Neural cell (in vitro differentiated cells): ENCODE results near the gene PLCH1. TPM values are rescaled to one million over a fixed set of nuclear protein-coding genes. Genes with fewer than 3 reads are reported as not detected.

ENCODE experiments used
- H2AFZ ChIP-seq: fragments of 200-600, 300-800 bp; sonication (generic), shearing (Covaris generic); 2 replicates; pipeline ENCODE4 v1.6.0; 2014; ENCODE audit warnings: low read depth, mild to moderate bottlenecking, antibody characterized with exemption, low read length, moderate library complexity
- H3F3A ChIP-seq: fragments of 200-600 bp; shearing (Covaris generic); 2 replicates; pipeline ENCODE4 v1.6.1; 2016; ENCODE audit warnings: mild to moderate bottlenecking, moderate library complexity, mixed read lengths, antibody characterized with exemption, low read length; ENCODE audit not compliant: insufficient read depth, poor library complexity, severe bottlenecking
- H3K27ac ChIP-seq: fragments of 200-600, 300-800 bp; sonication (generic), shearing (Covaris generic); 2 replicates; pipeline ENCODE4 v1.5.1; 2014; ENCODE audit warnings: mild to moderate bottlenecking, low read length, moderate library complexity
- H3K27me3 ChIP-seq: fragments of 300-800, 200-600 bp; sonication (generic), shearing (Covaris generic); 2 replicates; pipeline ENCODE4 v1.6.0; 2014; ENCODE audit warnings: mild to moderate bottlenecking, low read depth, low read length, moderate library complexity; ENCODE audit not compliant: insufficient read depth
- H3K36me3 ChIP-seq: fragments of 300-800, 200-600 bp; sonication (generic), shearing (Covaris generic); 2 replicates; pipeline ENCODE4 v1.5.1; 2014; ENCODE audit warnings: mild to moderate bottlenecking, antibody characterized with exemption, low read length, moderate library complexity; ENCODE audit not compliant: insufficient read depth
- H3K4me2 ChIP-seq: fragments of 300-800, 200-600 bp; sonication (generic), shearing (Covaris generic); 2 replicates; pipeline ENCODE4 v1.6.0; 2014; ENCODE audit warnings: mild to moderate bottlenecking, low read length
- H3K4me3 ChIP-seq: fragments of 300-800, 200-600 bp; sonication (generic), shearing (Covaris generic); 2 replicates; pipeline ENCODE4 v1.5.1; 2014; ENCODE audit warnings: mild to moderate bottlenecking, low read length, moderate library complexity
- H3K79me2 ChIP-seq: fragments of 200-600 bp; shearing (Covaris generic); replicated peaks from 2 replicates; pipeline ENCODE4 v1.6.0; 2014; ENCODE audit warnings: mild to moderate bottlenecking, low read length, moderate library complexity; ENCODE audit not compliant: insufficient read depth
- H3K9ac ChIP-seq: fragments of 300-800, 200-600 bp; sonication (generic), shearing (Covaris generic); 2 replicates; pipeline ENCODE4 v1.6.1; 2016; ENCODE audit warnings: mild to moderate bottlenecking, low read length, mixed read lengths
- H3K9me2 ChIP-seq: fragments of 200-600 bp; shearing (Covaris generic); 2 replicates; pipeline ENCODE4 v1.6.1; 2016; ENCODE audit warnings: mild to moderate bottlenecking, low read length, mixed read lengths; ENCODE audit not compliant: insufficient read depth
- H3K9me3 ChIP-seq: fragments of 200-600, 300-800 bp; sonication (generic), shearing (Covaris generic); 2 replicates; pipeline ENCODE4 v1.6.1; 2016; ENCODE audit warnings: mild to moderate bottlenecking, mixed run types, low read length, moderate library complexity, mixed read lengths
- H4K20me1 ChIP-seq: fragments of 200-600 bp; shearing (Covaris generic); 2 replicates; pipeline ENCODE4 v1.6.1; 2016; ENCODE audit warnings: mild to moderate bottlenecking, mixed run types; ENCODE audit not compliant: insufficient read depth
- EP300 ChIP-seq: fragments of 450-650 bp; conservative IDR thresholded peaks from 2 replicates; pipeline ENCODE4 v1.6.1; 2014; ENCODE audit warnings: antibody characterized with exemption, mild to moderate bottlenecking, moderate library complexity; ENCODE audit not compliant: poor library complexity, severe bottlenecking
- EZH2 ChIP-seq: fragments of 200-600, 300-800 bp; shearing (Covaris generic), sonication (generic); IDR thresholded peaks from 2 replicates; pipeline ENCODE4 v1.6.1; 2014; ENCODE audit warnings: antibody characterized with exemption, low read length, borderline replicate concordance, mild to moderate bottlenecking; ENCODE audit not compliant: insufficient read depth, poor library complexity, severe bottlenecking
- MXI1 ChIP-seq: fragments of 450-650 bp; conservative IDR thresholded peaks from 2 replicates; pipeline ENCODE4 v1.6.1; 2014; ENCODE audit warnings: antibody characterized with exemption, mild to moderate bottlenecking; ENCODE audit not compliant: poor library complexity, severe bottlenecking
- POLR2AphosphoS5 ChIP-seq: IDR thresholded peaks from 2 replicates; pipeline ENCODE4 v1.6.1; 2012
- RAD21 ChIP-seq: fragments of 450-650 bp; conservative IDR thresholded peaks from 2 replicates; pipeline ENCODE4 v1.6.1; 2014; ENCODE audit warnings: antibody characterized with exemption, mild to moderate bottlenecking, moderate library complexity
- REST ChIP-seq: IDR thresholded peaks from 2 replicates; pipeline ENCODE4 v1.6.1; 2012; ENCODE audit warnings: borderline replicate concordance
- SMC3 ChIP-seq: fragments of 450-650 bp; conservative IDR thresholded peaks from 2 replicates; pipeline ENCODE4 v1.6.1; 2014; ENCODE audit warnings: antibody characterized with exemption, mild to moderate bottlenecking, moderate library complexity; ENCODE audit not compliant: poor library complexity
- TAF1 ChIP-seq: IDR thresholded peaks from 2 replicates; pipeline ENCODE4 v1.6.1; 2012; ENCODE audit warnings: low read depth
- polyA plus RNA-seq: library from polyadenylated mRNA; depleted of rRNA; stranded (reverse); fragments of >200 nt; gene quantifications from 2 replicates; pipeline ENCODE4 v1.2.3, GENCODE V29; 2014
- TF ChIP-seq, protein P1 (sequence below): fragments of 450-650 bp; IDR thresholded peaks from 2 replicates; pipeline ENCODE4 v1.5.1; 2014; ENCODE audit warnings: antibody characterized with exemption, mild to moderate bottlenecking, moderate library complexity; ENCODE audit not compliant: poor library complexity, severe bottlenecking

The PLCH1 gene
- polyA plus RNA-seq, 1 donor from 2014 or later, result 13.5 TPM

DNA sequence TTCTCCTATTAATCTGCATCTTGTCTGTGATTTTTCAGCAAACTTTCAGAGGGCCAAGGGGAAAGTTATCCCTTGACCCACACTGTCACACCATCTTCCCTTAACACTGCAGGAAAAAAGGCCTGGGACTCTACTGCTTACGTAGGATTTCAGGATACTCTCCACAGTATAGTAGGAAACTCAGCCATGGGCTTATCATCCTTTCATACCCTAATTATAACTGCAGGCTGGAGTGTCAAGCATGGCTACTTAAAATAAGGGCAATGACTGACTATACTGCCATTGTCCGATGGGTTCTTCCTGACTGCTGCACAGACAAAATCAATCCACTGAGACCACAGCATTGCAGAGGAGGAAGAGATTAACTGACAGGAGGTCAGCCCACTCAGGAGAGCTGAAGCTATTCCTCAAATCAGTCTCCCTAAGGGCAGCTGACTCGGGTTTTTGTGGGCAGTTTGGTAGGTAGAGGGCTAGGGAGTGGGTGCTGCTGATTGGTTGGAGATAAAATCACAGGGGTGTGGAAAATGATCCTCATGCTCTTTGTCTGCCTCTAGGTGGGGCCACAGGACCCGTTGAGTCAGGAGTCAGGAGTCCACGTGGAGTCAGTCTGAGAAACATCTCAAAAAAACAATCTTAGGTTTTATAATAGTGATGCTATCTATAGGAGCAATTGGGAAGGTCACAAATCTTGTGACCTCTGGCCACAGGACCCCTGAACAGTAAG is 333.2 kb downstream of the PLCH1 start:
- H3K27ac ChIP-seq, result no peak overlapping the region
- H3K9me2 ChIP-seq, result no peaks in the 10 kb centered on the region
- H3K4me3 ChIP-seq, result no peak overlapping the region
- no peak for TF ChIP-seq POLR2AphosphoS5
- TF ChIP-seq EP300, result no peak
- TF ChIP-seq, protein P1, sequence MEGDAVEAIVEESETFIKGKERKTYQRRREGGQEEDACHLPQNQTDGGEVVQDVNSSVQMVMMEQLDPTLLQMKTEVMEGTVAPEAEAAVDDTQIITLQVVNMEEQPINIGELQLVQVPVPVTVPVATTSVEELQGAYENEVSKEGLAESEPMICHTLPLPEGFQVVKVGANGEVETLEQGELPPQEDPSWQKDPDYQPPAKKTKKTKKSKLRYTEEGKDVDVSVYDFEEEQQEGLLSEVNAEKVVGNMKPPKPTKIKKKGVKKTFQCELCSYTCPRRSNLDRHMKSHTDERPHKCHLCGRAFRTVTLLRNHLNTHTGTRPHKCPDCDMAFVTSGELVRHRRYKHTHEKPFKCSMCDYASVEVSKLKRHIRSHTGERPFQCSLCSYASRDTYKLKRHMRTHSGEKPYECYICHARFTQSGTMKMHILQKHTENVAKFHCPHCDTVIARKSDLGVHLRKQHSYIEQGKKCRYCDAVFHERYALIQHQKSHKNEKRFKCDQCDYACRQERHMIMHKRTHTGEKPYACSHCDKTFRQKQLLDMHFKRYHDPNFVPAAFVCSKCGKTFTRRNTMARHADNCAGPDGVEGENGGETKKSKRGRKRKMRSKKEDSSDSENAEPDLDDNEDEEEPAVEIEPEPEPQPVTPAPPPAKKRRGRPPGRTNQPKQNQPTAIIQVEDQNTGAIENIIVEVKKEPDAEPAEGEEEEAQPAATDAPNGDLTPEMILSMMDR, result no peak
- TF ChIP-seq SMC3, result no peak
- TF ChIP-seq MXI1, result no peak
- TF ChIP-seq TAF1, result no peak
- no peak for TF ChIP-seq REST
- no peak for TF ChIP-seq RAD21
- no peak for TF ChIP-seq EZH2
- no peaks in the 10 kb centered on the region for H3K79me2 ChIP-seq
- no peaks in the 10 kb centered on the region for H3F3A ChIP-seq
- no peaks in the 10 kb centered on the region for H3K27me3 ChIP-seq
- H3K4me2 ChIP-seq, result no peak overlapping the region
- no peaks in the 10 kb centered on the region for H3K9me3 ChIP-seq
- H3K9ac ChIP-seq, result no peak overlapping the region
- no peaks in the 10 kb centered on the region for H3K36me3 ChIP-seq
- H4K20me1 ChIP-seq, result no peaks in the 10 kb centered on the region
- no peak overlapping the region for H2AFZ ChIP-seq

GRCh38 chr3:155409336-155409735 is 335.5 kb downstream of the PLCH1 start:
- H2AFZ ChIP-seq, result no peak overlapping the region
- H3K4me2 ChIP-seq, result no peak overlapping the region
- no peak overlapping the region for H3K27ac ChIP-seq
- no peak overlapping the region for H3K9ac ChIP-seq
- TF ChIP-seq TAF1 (no peak), SMC3 (no peak), EP300 (no peak), REST (no peak), EZH2 (no peak), RAD21 (no peak), POLR2AphosphoS5 (no peak), MXI1 (no peak)
- TF ChIP-seq, protein P1, result no peak
- no peaks in the 10 kb centered on the region for H3K27me3 ChIP-seq
- H4K20me1 ChIP-seq, result no peaks in the 10 kb centered on the region
- no peaks in the 10 kb centered on the region for H3K9me3 ChIP-seq
- no peaks in the 10 kb centered on the region for H3K79me2 ChIP-seq
- H3K4me3 ChIP-seq, result no peak overlapping the region
- no peaks in the 10 kb centered on the region for H3K9me2 ChIP-seq
- H3K36me3 ChIP-seq, result no peaks in the 10 kb centered on the region
- no peaks in the 10 kb centered on the region for H3F3A ChIP-seq
